Large intestine (tissue), 3 donors: ENCODE results near the gene CIROP. TPM values are rescaled to one million over a fixed set of nuclear protein-coding genes. Genes with fewer than 3 reads are reported as not detected.

Experiments
- DNase-seq, 2 donors: peaks; one replicate each; pipeline versions ENCODE4 v3.0.0 to v3.0.0-alpha.2; 2013
- H3K27ac ChIP-seq: one replicate; pipeline ENCODE4 v1.5.1; 2013; ENCODE audit warnings: low read length
- H3K27me3 ChIP-seq: 2 replicates; pipeline ENCODE4 v1.6.1; 2013; ENCODE audit warnings: low read length; ENCODE audit not compliant: control insufficient read depth, insufficient read depth
- H3K36me3 ChIP-seq: 2 replicates; pipeline ENCODE4 v1.6.1; 2013; ENCODE audit warnings: low read length; ENCODE audit not compliant: control insufficient read depth, insufficient read depth
- H3K4me1 ChIP-seq: one replicate; pipeline ENCODE4 v1.6.1; 2013; ENCODE audit warnings: low read length; ENCODE audit not compliant: control insufficient read depth, insufficient read depth
- H3K4me3 ChIP-seq: one replicate; pipeline ENCODE4 v1.5.1; 2013; ENCODE audit warnings: low read length
- H3K9me3 ChIP-seq: one replicate; pipeline ENCODE4 v1.6.1; 2013; ENCODE audit warnings: mild to moderate bottlenecking, low read depth, low read length, moderate library complexity; ENCODE audit not compliant: control insufficient read depth
- WGBS: methylation state at CpG from one replicate; pipeline ENCODE4 v1.1.5; 2013; ENCODE audit warnings: low lambda C conversion rate; ENCODE audit not compliant: insufficient coverage; 5-methylcytosine and 5-hydroxymethylcytosine counted together
- polyA plus RNA-seq: library from polyadenylated mRNA; unstranded; fragments of 120-200 nt; gene quantifications from one replicate; pipeline ENCODE4 v1.2.1, GENCODE V29; 2013

CIROP gene
- polyA plus RNA-seq, 1 donor: 0.01 TPM

- H3K4me3 ChIP-seq: no peak overlapping the region
- peaks cover 15% of the 10 kb centered on the region for H3K4me1 ChIP-seq
- H3K27ac ChIP-seq: peak overlapping the region; percentile 64
- no peak for DNase-seq
- peaks cover 10% of the 10 kb centered on the region for H3K36me3 ChIP-seq
- H3K9me3 ChIP-seq: no peaks in the 10 kb centered on the region
- no peaks in the 10 kb centered on the region for H3K27me3 ChIP-seq
- WGBS: 100% methylated on average over 1 of the region's 6 CpGs
Measured at GRCh38 chr14:23122086-23122485, 17.3 kb upstream of the CIROP start.

GRCh38 chr14:23121361-23121771, 16.6 kb upstream of the CIROP start:
- Histone ChIP-seq H3K4me1 (peaks cover 15% of the 10 kb centered on the region), H3K27me3 (no peaks in the 10 kb centered on the region), H3K9me3 (no peaks in the 10 kb centered on the region), H3K36me3 (peaks cover 4% of the 10 kb centered on the region), H3K4me3 (no peak overlapping the region), H3K27ac (peak overlapping the region; percentile 64)
- no CpG with 5 or more reads among the region's 6 CpGs for WGBS
- DNase-seq: peak; percentile 53 to 71

DNA sequence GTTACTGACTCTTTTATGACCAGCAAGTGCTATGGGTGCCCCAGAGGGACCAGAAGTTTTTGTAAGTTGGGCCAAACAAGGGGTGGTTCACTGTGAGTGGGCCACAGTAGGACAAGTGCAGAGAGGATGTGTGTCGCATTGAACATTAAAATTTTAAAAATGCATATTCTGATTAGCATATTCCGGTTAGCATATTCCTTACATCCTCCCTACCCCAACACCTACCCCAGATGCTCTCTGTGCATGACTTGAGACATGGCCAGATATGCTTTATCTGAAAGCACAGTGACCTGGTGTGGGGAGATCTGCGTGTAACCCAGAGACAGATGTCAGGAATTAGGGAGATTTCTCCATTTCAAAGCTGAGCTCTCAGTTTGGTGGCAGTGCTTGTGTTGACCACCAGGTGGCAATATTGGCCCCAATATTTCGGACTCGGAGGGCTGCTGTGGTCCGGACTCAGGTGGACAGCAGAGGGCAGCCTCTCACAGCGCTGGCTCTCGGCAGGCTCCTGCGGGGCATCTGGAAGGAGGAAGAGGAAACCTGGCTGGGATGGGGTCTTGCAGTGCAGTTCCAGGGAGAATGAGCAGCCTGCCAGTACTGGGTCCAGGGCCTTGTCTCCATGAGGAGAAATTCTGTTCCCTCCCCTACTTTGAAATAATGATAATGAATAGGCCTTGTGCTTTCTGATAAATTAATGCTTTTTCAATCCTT, 15.9 kb upstream of the CIROP start:
- Histone ChIP-seq H3K9me3 (no peaks in the 10 kb centered on the region), H3K4me1 (peaks cover 15% of the 10 kb centered on the region), H3K4me3 (no peak overlapping the region), H3K36me3 (no peaks in the 10 kb centered on the region), H3K27me3 (peaks cover 2% of the 10 kb centered on the region), H3K27ac (peak overlapping the region; percentile 64)
- WGBS: 100% methylated on average over 1 of the region's 9 CpGs
- DNase-seq: peak; percentile 68 to 83

DNA sequence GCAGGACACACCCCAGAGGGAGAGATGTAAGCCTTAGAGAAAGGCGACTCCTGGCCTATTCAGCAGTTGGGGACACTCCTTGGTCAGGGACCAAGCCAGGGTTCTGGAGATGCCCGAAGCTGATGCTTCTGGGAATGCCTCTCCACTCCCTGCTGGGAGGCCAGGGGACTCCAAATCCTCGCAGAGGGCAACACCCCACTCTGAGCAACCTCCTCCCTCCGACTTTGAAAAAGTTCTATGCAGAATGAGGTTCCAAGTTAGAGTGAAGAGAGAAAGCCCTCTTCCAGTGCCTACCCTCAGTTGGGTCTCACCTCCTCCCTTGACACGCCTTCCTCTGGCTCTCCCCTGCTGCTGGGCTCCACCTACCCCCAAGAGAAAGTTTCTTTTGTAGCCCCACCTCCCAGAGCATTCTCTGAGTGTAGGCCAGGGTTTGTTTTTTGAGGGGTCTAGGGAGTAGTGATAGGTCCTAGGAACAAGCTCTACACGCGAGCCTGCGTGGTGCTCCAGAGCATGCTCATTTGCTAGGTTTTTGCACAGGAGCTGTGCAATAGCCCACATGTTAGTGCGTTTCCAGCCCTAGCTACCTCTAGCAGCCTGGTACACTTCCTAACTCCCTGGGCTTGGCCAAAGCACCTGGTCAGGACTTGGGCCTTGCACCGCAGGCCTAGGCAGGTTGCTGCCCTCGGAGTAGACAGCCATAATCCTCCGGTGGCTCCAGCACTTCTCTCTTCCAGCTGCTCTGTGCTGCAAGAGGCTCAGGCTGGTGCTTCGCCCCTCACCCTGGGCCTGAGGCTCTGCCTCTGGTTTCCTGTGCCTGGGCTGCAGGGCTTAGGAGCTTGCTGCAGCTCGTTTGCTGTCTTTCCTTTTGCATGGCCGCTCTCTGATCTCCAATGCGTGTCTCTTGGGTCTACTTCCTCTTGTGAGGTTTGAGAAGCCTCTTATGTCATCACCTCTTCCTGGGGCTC, 14.9 kb upstream of the CIROP start:
- no CpG with 5 or more reads among the region's 16 CpGs for WGBS
- Histone ChIP-seq H3K4me1 (peaks cover 15% of the 10 kb centered on the region), H3K4me3 (no peak overlapping the region), H3K36me3 (no peaks in the 10 kb centered on the region), H3K27ac (no peak overlapping the region), H3K27me3 (peaks cover 7% of the 10 kb centered on the region), H3K9me3 (no peaks in the 10 kb centered on the region)
- DNase-seq: no peak

- no peak within 1 kb of the TSS for H3K27ac ChIP-seq
- no CpG with 5 or more reads among the region's 32 CpGs for WGBS
- no peaks in the 10 kb centered on the region for H3K36me3 ChIP-seq
- DNase-seq: no peak
- peaks cover 13% of the 10 kb centered on the region for H3K4me1 ChIP-seq
- no peaks in the 10 kb centered on the region for H3K9me3 ChIP-seq
- H3K27me3 ChIP-seq: peaks cover 12% of the 10 kb centered on the region
- no peak within 1 kb of the TSS for H3K4me3 ChIP-seq
Measured at GRCh38 chr14:23118506-23119362, 13.9 kb upstream of the CIROP start, which contains the start of gene CEBPE. TSS of gene CEBPE (minus strand) at chr14:23119255. CDS start at chr14:23119091, 164 bp downstream.

- Histone ChIP-seq H3K4me3 (no peak overlapping the region), H3K36me3 (no peaks in the 10 kb centered on the region), H3K27ac (no peak overlapping the region), H3K9me3 (no peaks in the 10 kb centered on the region), H3K4me1 (peaks cover 17% of the 10 kb centered on the region), H3K27me3 (peaks cover 17% of the 10 kb centered on the region)
- no peak for DNase-seq
- WGBS: no CpG with 5 or more reads among the region's 32 CpGs
Measured at GRCh38 chr14:23117371-23118020, 12.7 kb upstream of the CIROP start.

DNA sequence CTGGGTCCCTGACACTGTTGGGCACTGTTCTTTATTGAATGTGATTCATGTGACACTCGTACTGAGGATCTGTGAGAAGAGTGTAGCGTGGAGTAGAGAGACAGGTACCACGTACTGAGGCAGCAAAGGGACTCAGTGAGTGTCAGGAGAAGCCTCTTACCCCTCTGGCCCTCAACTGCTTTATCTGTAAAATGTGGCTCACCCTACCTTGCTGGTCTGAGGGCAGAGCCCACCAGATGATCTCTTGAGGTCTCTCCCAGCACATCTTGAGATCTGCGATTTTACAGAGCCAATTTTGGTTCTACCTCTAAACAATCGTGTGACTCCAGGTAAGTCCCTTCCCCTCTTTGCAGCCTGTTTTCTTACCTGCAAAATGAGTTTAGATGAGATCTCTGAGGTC, 11.1 kb upstream of the CIROP start:
- Histone ChIP-seq H3K4me1 (peaks cover 4% of the 10 kb centered on the region), H3K9me3 (no peaks in the 10 kb centered on the region), H3K36me3 (no peaks in the 10 kb centered on the region), H3K27me3 (peaks cover 30% of the 10 kb centered on the region), H3K4me3 (no peak overlapping the region), H3K27ac (no peak overlapping the region)
- no peak for DNase-seq
- 80% methylated on average over 1 of the region's 5 CpGs for WGBS

GRCh38 chr14:23115039-23115731, 10.4 kb upstream of the CIROP start:
- H3K4me3 ChIP-seq: no peak overlapping the region
- no CpG with 5 or more reads among the region's 10 CpGs for WGBS
- H3K9me3 ChIP-seq: no peaks in the 10 kb centered on the region
- peaks cover 3% of the 10 kb centered on the region for H3K4me1 ChIP-seq
- no peak overlapping the region for H3K27ac ChIP-seq
- no peak for DNase-seq
- H3K27me3 ChIP-seq: peaks cover 36% of the 10 kb centered on the region
- H3K36me3 ChIP-seq: no peaks in the 10 kb centered on the region

GRCh38 chr14:23114669-23115038, 9.9 kb upstream of the CIROP start:
- no peak for DNase-seq
- Histone ChIP-seq H3K27me3 (peaks cover 37% of the 10 kb centered on the region), H3K9me3 (no peaks in the 10 kb centered on the region), H3K27ac (no peak overlapping the region), H3K4me1 (peaks cover 3% of the 10 kb centered on the region), H3K4me3 (no peak overlapping the region), H3K36me3 (no peaks in the 10 kb centered on the region)
- WGBS: no CpG with 5 or more reads among the region's 4 CpGs
